GM19035 (cell line): Measurements from ENCODE around the gene PDGFA.

Experiments
- ATAC-seq: cut with Tn5 transposase; IDR thresholded peaks from one replicate; pipeline ENCODE4 v1.9.1; 2021; ENCODE audit not compliant: unreplicated experiment

Gene PDGFA

GRCh38 chr7:491958-492713 lies 27.5 kb downstream of the PDGFA start:
- no peak for ATAC-seq

- no peak for ATAC-seq
These were observed 28.2 kb downstream of the PDGFA start for GRCh38 chr7:491292-491957.

GRCh38 chr7:490461-491291 lies 29.0 kb downstream of the PDGFA start:
- ATAC-seq, result peak; percentile 59

- no peak for ATAC-seq
These were observed 29.8 kb downstream of the PDGFA start for GRCh38 chr7:489876-490275.

GRCh38 chr7:486216-486743 lies 33.4 kb downstream of the PDGFA start:
- no peak for ATAC-seq

GRCh38 chr7:485188-486081 lies 34.2 kb downstream of the PDGFA start:
- no peak for ATAC-seq

GRCh38 chr7:484356-485101 lies 35.1 kb downstream of the PDGFA start:
- no peak for ATAC-seq

GRCh38 chr7:483656-484355 lies 35.8 kb downstream of the PDGFA start:
- ATAC-seq, result no peak

GRCh38 chr7:482521-483083 lies 37.0 kb downstream of the PDGFA start:
- no peak for ATAC-seq

GRCh38 chr7:481219-481930 lies 38.3 kb downstream of the PDGFA start:
- no peak for ATAC-seq

- no peak for ATAC-seq
These were observed 39.0 kb downstream of the PDGFA start for GRCh38 chr7:480531-481218.

- no peak for ATAC-seq
These were observed 39.6 kb downstream of the PDGFA start for GRCh38 chr7:479948-480499.

GRCh38 chr7:479115-479947 lies 40.3 kb downstream of the PDGFA start:
- no peak for ATAC-seq

GRCh38 chr7:477626-478220 lies 41.9 kb downstream of the PDGFA start:
- ATAC-seq, result no peak

- ATAC-seq, result no peak
These were observed 42.8 kb downstream of the PDGFA start for GRCh38 chr7:476736-477360.
